OCI-LY7 (cell line): ENCODE measurements around the gene FMNL1. TPM values are rescaled to one million over a fixed set of nuclear protein-coding genes. Genes with fewer than 3 reads are reported as not detected.

ENCODE experiments used
- BruUV-seq: library from RNA; stranded (reverse); fragments of 400-500 nt; replicated peaks from 2 replicates; lab custom pipeline; 2021; lab: Mats Ljungman, UMichigan
- CTCF ChIA-PET: fragments of 300-600 bp; sonication (Branson Sonifier 250); formaldehyde crosslinking; loops from one replicate; lab custom pipeline; 2022; ENCODE audit warnings: antibody characterized with exemption; ENCODE audit not compliant: unreplicated experiment; lab: Charles Lee
- POLR2A ChIA-PET: fragments of 300-600 bp; sonication (Branson Sonifier 250); formaldehyde crosslinking; loops from one replicate; lab custom pipeline; 2022; ENCODE audit warnings: antibody characterized with exemption; lab: Charles Lee
- DNase-seq: peaks from one replicate; pipeline ENCODE4 v3.0.0-alpha.2; 2015; ENCODE audit warnings: low spot score
- H2AFZ ChIP-seq: fragments of 200-600 bp; sonication (generic), shearing (Covaris generic); 2 replicates; pipeline ENCODE4 v1.6.1; 2014; ENCODE audit warnings: mild to moderate bottlenecking, antibody characterized with exemption, low read length, moderate library complexity
- H3K27ac ChIP-seq: fragments of 200-600 bp; sonication (generic); 2 replicates; pipeline ENCODE4 v1.5.1; 2014; ENCODE audit warnings: mixed run types, low read depth, mild to moderate bottlenecking, moderate library complexity, low read length, inconsistent platforms; ENCODE audit not compliant: poor library complexity, severe bottlenecking
- H3K36me3 ChIP-seq: fragments of 200-600 bp; sonication (generic); 2 replicates; pipeline ENCODE4 v1.6.1; 2014; ENCODE audit warnings: mild to moderate bottlenecking, antibody characterized with exemption, low read length, moderate library complexity, mixed read lengths; ENCODE audit not compliant: insufficient read depth
- H3K4me1 ChIP-seq: fragments of 200-600 bp; sonication (generic); 2 replicates; pipeline ENCODE4 v1.5.1; 2014; ENCODE audit warnings: mild to moderate bottlenecking, low read length; ENCODE audit not compliant: insufficient read depth, poor library complexity, severe bottlenecking
- H3K4me2 ChIP-seq: fragments of 200-600 bp; sonication (generic); 2 replicates; pipeline ENCODE4 v1.6.1; 2014; ENCODE audit warnings: mild to moderate bottlenecking, low read length
- H3K4me3 ChIP-seq: fragments of 200-600 bp; sonication (generic); 2 replicates; pipeline ENCODE4 v1.5.1; 2014; ENCODE audit warnings: mild to moderate bottlenecking, low read depth, low read length; ENCODE audit not compliant: poor library complexity, severe bottlenecking
- H3K79me2 ChIP-seq: fragments of 200-600 bp; sonication (generic); 2 replicates; pipeline ENCODE4 v1.6.1; 2016; ENCODE audit warnings: low read depth, mild to moderate bottlenecking, low read length, moderate library complexity, mixed read lengths; ENCODE audit not compliant: insufficient read depth
- H3K9me2 ChIP-seq: fragments of 200-600 bp; sonication (generic); 2 replicates; pipeline ENCODE4 v1.6.1; 2016; ENCODE audit warnings: mild to moderate bottlenecking, low read length, mixed read lengths; ENCODE audit not compliant: insufficient read depth
- H3K9me3 ChIP-seq: fragments of 200-600 bp; sonication (generic); 2 replicates; pipeline ENCODE4 v1.6.1; 2014; ENCODE audit warnings: mild to moderate bottlenecking, mixed run types, low read length, mixed read lengths
- H4K20me1 ChIP-seq: fragments of 200-600 bp; sonication (generic); 2 replicates; pipeline ENCODE4 v1.6.1; 2014; ENCODE audit warnings: mild to moderate bottlenecking, antibody characterized with exemption, low read length, moderate library complexity, mixed read lengths; ENCODE audit not compliant: insufficient read depth
- CTCF ChIP-seq: fragments of 200-600 bp; sonication (generic); conservative IDR thresholded peaks from 2 replicates; pipeline ENCODE4 v1.5.1; 2014; ENCODE audit warnings: mild to moderate bottlenecking, antibody characterized with exemption, low read length, moderate library complexity, mixed read lengths
- EZH2phosphoT487 ChIP-seq: fragments of 200-600 bp; sonication (generic); IDR thresholded peaks from 2 replicates; pipeline ENCODE4 v1.6.1; 2018; ENCODE audit warnings: low read depth, borderline replicate concordance, mild to moderate bottlenecking, mixed run types, antibody characterized with exemption, low read length, moderate library complexity, mixed read lengths
- intact Hi-C: fragments of 100-400 bp; cut with micrococcal nuclease; formaldehyde crosslinking; loops from one replicate; pipeline ENCODE4 v1.10.0; 2022; ENCODE audit not compliant: unreplicated experiment
- total RNA-seq, 2 experiments: library from RNA; depleted of rRNA in 1 of 2; stranded (reverse); fragments of >200 nt in 1 of 2; shearing (Covaris generic) in 1 of 2; gene quantifications; 2 replicates each; pipeline ENCODE4 v1.2.3, GENCODE V29; 2014 to 2022

Gene FMNL1
- total RNA-seq, 2 experiments from 2014 or later, result 55.1 to 133 TPM

GRCh38 chr17:45287526-45288500, 66.1 kb downstream of the FMNL1 start:
- no peaks in the 10 kb centered on the region for H3K9me2 ChIP-seq
- TF ChIP-seq EZH2phosphoT487 (no peak), CTCF (no peak)
- no peaks in the 10 kb centered on the region for H4K20me1 ChIP-seq
- no peak for DNase-seq
- intact Hi-C loops, result no loop called here
- H3K27ac ChIP-seq, result no peak overlapping the region
- H3K36me3 ChIP-seq, result peaks cover 77% of the 10 kb centered on the region
- CTCF ChIA-PET, result no interaction called here
- H3K4me3 ChIP-seq, result no peak overlapping the region
- BruUV-seq, result no TSS peak
- no peak overlapping the region for H3K4me2 ChIP-seq
- H3K4me1 ChIP-seq, result peaks cover 14% of the 10 kb centered on the region
- H2AFZ ChIP-seq, result no peak overlapping the region
- POLR2A ChIA-PET, result interaction anchor here (0.5 kb wide), 1 partner anchor 89 kb away, joined by 4 read pairs; no protein-coding TSS in a partner anchor
- H3K79me2 ChIP-seq, result no peaks in the 10 kb centered on the region; the same call in 1 of the 2 replicates
- H3K9me3 ChIP-seq, result no peaks in the 10 kb centered on the region

GRCh38 chr17:45288825-45289224, 67.1 kb downstream of the FMNL1 start:
- intact Hi-C loops, result no loop called here
- ChIA-PET POLR2A (no interaction called here), CTCF (no interaction called here)
- no peak overlapping the region for H3K4me3 ChIP-seq
- no peak overlapping the region for H2AFZ ChIP-seq
- H3K27ac ChIP-seq, result no peak overlapping the region
- no peak overlapping the region for H3K4me2 ChIP-seq
- H3K79me2 ChIP-seq, result no peaks in the 10 kb centered on the region; the same call in 1 of the 2 replicates
- BruUV-seq, result no TSS peak
- no peak for DNase-seq
- H3K36me3 ChIP-seq, result peaks cover 69% of the 10 kb centered on the region
- no peaks in the 10 kb centered on the region for H4K20me1 ChIP-seq
- TF ChIP-seq EZH2phosphoT487 (no peak), CTCF (no peak)
- no peaks in the 10 kb centered on the region for H3K9me3 ChIP-seq
- H3K4me1 ChIP-seq, result peaks cover 14% of the 10 kb centered on the region
- H3K9me2 ChIP-seq, result no peaks in the 10 kb centered on the region
